GM21447 (cell line): ENCODE data around the gene DNAAF1.
"Not testable (repeated sequence)": the region's sequence is repeated elsewhere in the genome, so short reads cannot be mapped to it uniquely, and the experiment has no call there.

Source experiments
- ATAC-seq: cut with Tn5 transposase; IDR thresholded peaks from one replicate; pipeline ENCODE4 v1.9.1; 2021; ENCODE audit not compliant: unreplicated experiment

Gene DNAAF1

GRCh38 chr16:84144859-84145639 is at the start of gene DNAAF1, which contains the start of gene HSDL1:
Gene DNAAF1, plus strand, starts transcription at chr16:84145308. Its CDS starts 133 bp downstream, at chr16:84145441.
Gene HSDL1, minus strand, starts transcription at chr16:84145177. Its CDS starts 13,856 bp downstream, at chr16:84131321.
- ATAC-seq: peak; percentile 67

- ATAC-seq: no peak
Observed at GRCh38 chr16:84095466-84095865, 49.6 kb upstream of the DNAAF1 start.

- no peak for ATAC-seq
Observed at GRCh38 chr16:84096447-84097005, 48.6 kb upstream of the DNAAF1 start.

- ATAC-seq: no peak
Observed at GRCh38 chr16:84098939-84099338, 46.2 kb upstream of the DNAAF1 start.

GRCh38 chr16:84103678-84104077 is 41.4 kb upstream of the DNAAF1 start:
- no peak for ATAC-seq

DNA sequence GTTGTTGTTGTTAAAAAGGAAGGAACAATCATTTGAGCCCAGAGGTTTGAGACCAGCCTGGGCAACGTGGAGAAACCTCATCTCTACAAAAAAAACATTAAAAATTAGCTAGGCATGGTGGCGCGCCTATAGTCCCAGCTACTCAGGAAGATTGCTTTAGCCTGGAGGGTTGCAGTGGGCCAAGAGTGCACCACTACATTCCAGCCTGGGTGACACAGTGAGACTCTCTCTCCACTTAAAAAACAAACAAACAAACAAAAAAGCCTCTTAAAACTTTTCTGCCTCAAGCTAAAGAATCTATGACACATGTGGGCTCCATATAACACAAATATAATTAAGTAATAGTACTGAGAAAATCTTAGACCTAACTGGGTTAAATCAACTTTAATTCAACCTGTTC is 40.9 kb upstream of the DNAAF1 start:
- no peak for ATAC-seq

GRCh38 chr16:84105301-84105815 is 39.8 kb upstream of the DNAAF1 start:
- ATAC-seq: no peak

DNA sequence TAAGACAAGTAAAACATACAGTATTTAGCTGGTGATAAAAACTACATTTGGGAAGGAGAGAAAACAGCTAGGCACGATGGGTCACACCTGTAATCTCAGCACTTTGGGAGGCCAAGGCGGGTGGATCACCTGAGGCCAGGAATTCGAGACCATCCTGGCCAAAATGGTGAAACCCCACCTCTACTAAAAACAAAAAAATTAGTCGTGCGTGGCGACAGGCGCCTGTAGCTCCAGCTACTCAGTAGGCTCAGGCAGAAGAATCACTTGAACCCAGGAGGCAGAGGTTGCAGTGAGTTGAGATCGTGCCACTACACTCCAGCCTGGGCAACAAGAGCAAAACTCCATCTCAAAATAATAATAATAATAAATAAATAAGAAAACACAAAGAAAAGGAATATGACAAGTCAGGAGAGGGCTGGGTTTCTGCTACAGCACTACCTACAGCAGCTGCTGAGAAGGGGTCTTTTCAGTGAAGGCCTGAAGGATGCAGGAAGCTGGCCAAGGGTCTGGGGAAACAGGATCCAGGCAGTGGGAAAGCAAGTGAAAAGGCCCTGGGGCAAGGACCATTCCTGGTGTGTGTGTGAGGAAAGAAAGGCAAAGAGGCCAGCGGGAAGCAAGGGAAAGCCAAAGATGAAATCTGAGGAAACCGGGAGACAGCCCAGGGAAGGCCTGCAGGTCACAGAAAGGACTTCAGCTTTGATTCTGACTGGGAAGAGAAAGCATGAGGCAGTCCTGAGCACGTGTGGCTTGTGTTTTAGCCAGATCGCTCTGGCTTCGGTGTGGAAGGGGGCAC is 39.0 kb upstream of the DNAAF1 start:
- no peak for ATAC-seq

DNA sequence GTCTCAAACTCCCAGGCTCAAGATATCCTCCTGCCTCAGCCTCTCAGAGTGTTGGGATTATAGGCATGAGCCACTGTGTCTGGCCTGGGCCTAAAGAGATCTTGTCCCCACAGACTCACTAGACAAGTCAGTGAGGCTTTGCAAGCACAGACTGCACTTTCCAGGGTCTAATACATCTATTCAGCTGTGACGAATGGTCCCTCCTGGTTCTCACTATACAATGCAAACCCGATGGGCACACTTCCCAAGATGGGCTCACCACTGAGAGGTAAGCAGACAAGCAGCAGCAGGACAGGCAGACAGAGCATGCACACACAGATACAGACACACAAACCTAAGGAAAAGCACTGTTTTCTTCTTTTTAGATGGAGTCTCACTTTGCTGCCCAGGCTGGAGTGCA is 37.2 kb upstream of the DNAAF1 start:
- no peak for ATAC-seq

DNA sequence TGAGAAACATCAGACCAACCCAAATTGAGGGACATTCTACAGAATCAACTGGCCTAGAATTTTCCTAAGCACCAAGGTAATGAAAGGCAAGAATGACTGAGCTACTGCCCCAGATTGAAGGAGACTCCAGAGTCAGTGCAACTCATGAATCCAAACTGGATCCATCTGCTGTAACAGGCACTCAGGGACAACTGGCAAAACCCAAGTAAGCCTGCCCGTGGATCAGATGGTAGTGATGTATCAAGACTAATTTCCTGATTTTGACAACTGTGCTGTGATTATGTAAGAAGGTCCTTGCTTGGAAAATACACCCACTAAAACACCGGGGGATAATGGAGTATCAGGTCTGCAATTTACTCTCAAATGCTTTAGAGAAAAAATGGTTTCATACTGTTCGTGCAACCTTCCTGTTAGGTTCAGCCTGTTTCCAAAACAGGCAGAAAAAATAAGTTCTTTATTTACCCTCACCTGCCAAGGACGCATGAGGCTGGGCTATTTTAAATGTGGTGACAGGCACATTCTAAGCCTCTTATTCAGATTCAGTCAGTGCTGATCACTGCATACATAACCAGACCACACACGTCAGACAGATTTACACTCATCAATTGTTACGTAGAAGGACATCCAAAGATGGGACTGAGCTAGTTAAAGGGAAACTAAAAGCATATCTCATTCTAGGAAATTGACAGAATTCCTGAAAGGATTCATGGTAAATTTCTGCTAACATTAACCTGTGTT is 35.3 kb upstream of the DNAAF1 start:
- ATAC-seq: no peak

- no peak for ATAC-seq
Observed at GRCh38 chr16:84110527-84110926, 34.6 kb upstream of the DNAAF1 start.

DNA sequence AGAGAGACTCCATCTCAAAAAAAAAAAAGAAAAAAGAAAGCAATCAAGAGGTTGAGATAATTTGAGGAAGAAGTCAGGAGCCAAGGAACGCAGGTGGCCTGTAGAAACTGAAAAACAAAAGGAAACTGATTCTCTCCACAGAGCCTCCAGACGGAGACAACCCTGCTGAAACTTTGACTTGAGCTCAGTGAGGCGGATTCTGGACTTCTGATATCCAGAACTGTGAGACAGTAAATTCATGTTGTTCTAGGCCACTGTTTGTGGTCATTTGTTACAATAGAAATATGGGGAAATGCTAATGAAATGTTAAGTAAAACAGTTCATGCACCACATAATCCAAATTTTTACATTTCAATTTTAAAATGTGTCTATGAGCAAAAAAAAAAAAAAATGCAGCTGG is 33.6 kb upstream of the DNAAF1 start:
- ATAC-seq: no peak

- not testable (repeated sequence) for ATAC-seq
Observed at GRCh38 chr16:84111949-84112348, 33.2 kb upstream of the DNAAF1 start.

DNA sequence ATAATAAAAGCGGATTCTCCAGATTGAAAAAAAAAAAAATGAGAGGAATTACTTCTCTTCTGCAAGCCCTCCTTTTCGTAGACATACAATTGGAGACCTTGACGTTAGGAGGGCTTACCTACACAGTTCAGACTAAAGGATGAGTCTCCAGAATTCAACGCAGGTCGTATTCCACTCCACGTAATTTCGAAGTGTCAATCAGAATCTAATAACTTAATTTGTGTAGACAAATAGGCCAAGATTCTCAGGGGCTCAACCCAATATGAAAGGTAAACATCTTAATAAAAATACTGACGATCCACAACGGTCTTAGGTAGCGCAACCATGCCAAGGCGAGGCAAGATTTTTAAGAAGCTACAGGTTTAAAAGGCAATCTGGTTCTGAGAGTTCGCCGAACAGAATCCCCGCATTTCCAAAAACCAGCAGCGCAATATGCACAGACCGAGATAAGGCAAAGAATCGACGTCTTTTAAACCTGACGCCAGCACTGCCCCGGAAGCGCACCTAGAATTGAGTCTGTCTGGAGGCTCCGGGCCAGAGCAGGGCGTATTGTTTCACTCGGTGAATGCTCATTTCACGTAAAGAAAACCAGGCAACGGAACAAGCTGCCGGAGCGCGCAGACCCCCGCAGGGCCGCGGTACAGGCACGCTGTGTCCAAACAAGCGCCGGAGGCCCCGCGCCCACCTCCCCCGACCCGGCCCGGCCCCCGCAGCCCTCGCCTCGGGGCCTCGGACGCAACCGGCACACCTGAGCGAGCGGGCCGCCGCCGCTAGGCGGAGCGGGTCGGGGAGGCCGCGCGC is 29.0 kb upstream of the DNAAF1 start:
- peak; percentile 38 for ATAC-seq

- peak; percentile 87 for ATAC-seq
Observed at GRCh38 chr16:84116720-84117493, 28.2 kb upstream of the DNAAF1 start, which contains the start of gene MBTPS1. Gene MBTPS1, minus strand, starts transcription at chr16:84116942. Its CDS starts 15,159 bp downstream, at chr16:84101783.

DNA sequence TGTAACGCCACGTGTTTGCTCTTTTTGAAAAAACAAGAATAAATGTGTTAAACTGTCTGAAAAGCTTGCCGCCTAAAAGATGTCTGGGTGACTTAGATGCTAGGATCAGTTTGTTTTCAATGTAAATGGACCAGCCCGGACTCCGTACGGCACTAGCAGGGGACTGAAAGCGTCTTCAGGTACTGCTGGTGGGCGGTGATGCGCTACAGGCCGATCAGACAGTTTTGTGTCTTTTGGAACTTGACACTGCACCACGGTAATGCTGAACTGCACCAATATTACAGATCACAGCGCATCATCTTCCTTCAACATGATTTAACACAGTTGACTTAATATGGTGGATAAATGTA is 27.6 kb upstream of the DNAAF1 start:
- ATAC-seq: peak; percentile 15

GRCh38 chr16:84118315-84118714 is 26.8 kb upstream of the DNAAF1 start:
- ATAC-seq: not testable (repeated sequence)

GRCh38 chr16:84119368-84119767 is 25.7 kb upstream of the DNAAF1 start:
- no peak for ATAC-seq

DNA sequence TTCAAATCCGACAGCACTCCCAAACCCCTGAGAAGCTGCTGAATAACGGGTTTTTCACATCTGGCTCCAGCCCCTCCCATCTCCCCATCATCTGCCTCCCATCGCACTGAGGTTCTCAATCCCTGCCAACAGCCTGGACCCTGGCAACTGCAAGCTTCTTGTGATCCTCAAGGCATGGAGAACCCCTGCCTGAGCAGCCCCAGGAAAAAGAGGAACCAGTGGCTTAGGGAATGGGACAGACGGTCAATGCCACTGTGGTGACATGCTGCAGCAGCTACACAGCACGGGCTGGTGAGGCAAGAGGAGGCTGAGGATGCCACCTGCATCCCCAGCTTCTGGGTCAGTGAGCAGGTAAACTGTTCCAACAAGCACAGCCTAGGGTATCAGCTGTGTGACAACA is 25.1 kb upstream of the DNAAF1 start:
- no peak for ATAC-seq
